IMR-90 (cell line): Measurements from ENCODE around the gene DENND1A. TPM values are rescaled to one million over a fixed set of nuclear protein-coding genes. Genes with fewer than 3 reads are reported as not detected.
"Not testable (repeated sequence)": the region's sequence is repeated elsewhere in the genome, so short reads cannot be mapped to it uniquely, and the experiment has no call there.

Source experiments
- ATAC-seq: fragments of 200-7000 bp; cut with Tn5 transposase; 2 replicates; pipeline ENCODE4 v1.9.1; 2020; ENCODE audit warnings: low read depth, mild to moderate bottlenecking, moderate library complexity
- BruUV-seq: library from RNA; stranded (reverse); fragments of 400-500 nt; replicated peaks from 2 replicates; lab custom pipeline; 2021; lab: Mats Ljungman, UMichigan
- CTCF ChIA-PET: fragments of 300-600 bp; formaldehyde crosslinking; extraction: SDS; loops from one replicate; lab custom pipeline; 2021; ENCODE audit warnings: antibody characterized with exemption; lab: Yijun Ruan, JAX
- POLR2A ChIA-PET: fragments of 300-600 bp; sonication (Branson Sonifier 250); formaldehyde crosslinking; loops from one replicate; lab custom pipeline; 2022; ENCODE audit warnings: antibody characterized with exemption; ENCODE audit not compliant: unreplicated experiment; lab: Charles Lee
- DNase-seq: peaks from one replicate; pipeline ENCODE4 v3.0.0; 2013
- H2AFZ ChIP-seq: replicated peaks from 2 replicates; pipeline ENCODE3; 2013; ENCODE audit warnings: low read length, mild to moderate bottlenecking; ENCODE audit not compliant: poor library complexity
- H2AK5ac ChIP-seq: 2 replicates; pipeline ENCODE4 v1.6.1; 2013; ENCODE audit warnings: low read depth, low read length, inconsistent platforms
- H2AK9ac ChIP-seq: replicated peaks from 2 replicates; pipeline ENCODE3; 2013; ENCODE audit warnings: mild to moderate bottlenecking, low read depth, low read length, moderate library complexity; ENCODE audit not compliant: poor library complexity
- H2BK120ac ChIP-seq: 2 replicates; pipeline ENCODE4 v1.6.1; 2013; ENCODE audit warnings: low read depth, low read length, inconsistent platforms
- H2BK15ac ChIP-seq: 3 replicates; pipeline ENCODE4 v1.6.1; 2013; ENCODE audit warnings: low read depth, low read length, inconsistent platforms
- H2BK20ac ChIP-seq: 2 replicates; pipeline ENCODE4 v1.6.1; 2013; ENCODE audit warnings: low read depth, mild to moderate bottlenecking, inconsistent platforms, low read length, moderate library complexity
- H2BK5ac ChIP-seq: 2 replicates; pipeline ENCODE4 v1.6.1; 2013; ENCODE audit warnings: mild to moderate bottlenecking, low read depth, low read length, inconsistent platforms; ENCODE audit not compliant: poor library complexity, severe bottlenecking
- H3K14ac ChIP-seq: replicated peaks from 2 replicates; pipeline ENCODE4 v1.6.1; 2013; ENCODE audit warnings: low read depth, low read length, inconsistent platforms
- H3K18ac ChIP-seq: 2 replicates; pipeline ENCODE4 v1.6.1; 2013; ENCODE audit warnings: low read depth, low read length, control low read depth
- H3K23ac ChIP-seq: 2 replicates; pipeline ENCODE4 v1.6.1; 2013; ENCODE audit warnings: low read depth, low read length, inconsistent platforms
- H3K27ac ChIP-seq: 2 replicates; pipeline ENCODE4 v1.5.1; 2013; ENCODE audit warnings: mild to moderate bottlenecking, control low read depth, low read length; ENCODE audit not compliant: insufficient read depth
- H3K27me3 ChIP-seq: 2 replicates; pipeline ENCODE4 v1.6.1; 2013; ENCODE audit warnings: low read length; ENCODE audit not compliant: control insufficient read depth, insufficient read depth
- H3K36me3 ChIP-seq: 2 replicates; pipeline ENCODE4 v1.6.1; 2013; ENCODE audit warnings: low read length, mixed read lengths; ENCODE audit not compliant: control insufficient read depth, insufficient read depth
- H3K4ac ChIP-seq: 2 replicates; pipeline ENCODE4 v1.6.1; 2013; ENCODE audit warnings: low read depth, low read length, inconsistent platforms
- H3K4me1 ChIP-seq: 2 replicates; pipeline ENCODE4 v1.6.1; 2013; ENCODE audit warnings: low read length, mixed read lengths; ENCODE audit not compliant: control insufficient read depth, insufficient read depth
- H3K4me2 ChIP-seq: 2 replicates; pipeline ENCODE4 v1.6.1; 2013; ENCODE audit warnings: low read depth, mild to moderate bottlenecking, control low read depth, low read length, moderate library complexity
- H3K4me3 ChIP-seq: 2 replicates; pipeline ENCODE4 v1.5.1; 2013; ENCODE audit warnings: low read depth, mild to moderate bottlenecking, control low read depth, low read length, moderate library complexity; ENCODE audit not compliant: insufficient read depth
- H3K56ac ChIP-seq: 2 replicates; pipeline ENCODE4 v1.6.1; 2013; ENCODE audit warnings: low read length, inconsistent platforms; ENCODE audit not compliant: insufficient read depth; ENCODE audit errors: extremely low read depth
- H3K79me1 ChIP-seq, 2 experiments: 2 replicates each; pipeline ENCODE4 v1.6.1; 2013; ENCODE audit warnings: low read length in 2 of 2, inconsistent platforms in 1 of 2, low read depth in 1 of 2
- H3K9ac ChIP-seq: 2 replicates; pipeline ENCODE4 v1.6.1; 2013; ENCODE audit warnings: low read depth, low read length, control low read depth
- H3K9me1 ChIP-seq: 2 replicates; pipeline ENCODE4 v1.6.1; 2013; ENCODE audit warnings: low read length, inconsistent platforms; ENCODE audit not compliant: insufficient read depth
- H3K9me3 ChIP-seq: 2 replicates; pipeline ENCODE4 v1.6.1; 2013; ENCODE audit warnings: low read length; ENCODE audit not compliant: control insufficient read depth, insufficient read depth
- H4K20me1 ChIP-seq: 2 replicates; pipeline ENCODE4 v1.6.1; 2013; ENCODE audit warnings: low read length, inconsistent platforms; ENCODE audit not compliant: insufficient read depth
- H4K5ac ChIP-seq: 2 replicates; pipeline ENCODE4 v1.6.1; 2013; ENCODE audit warnings: mild to moderate bottlenecking, low read depth, low read length, control low read depth
- H4K8ac ChIP-seq, 2 experiments: 2 replicates each; pipeline ENCODE4 v1.6.1; 2013; ENCODE audit warnings: low read depth in 2 of 2, low read length in 2 of 2, control low read depth in 1 of 2, inconsistent platforms in 1 of 2
- H4K91ac ChIP-seq: 2 replicates; pipeline ENCODE4 v1.6.1; 2013; ENCODE audit warnings: low read depth, low read length, inconsistent platforms; ENCODE audit not compliant: insufficient read depth
- FOS ChIP-seq: fragments of 150-350 bp; IDR thresholded peaks from 2 replicates; pipeline ENCODE4 v1.6.1; 2016; ENCODE audit warnings: low read depth, low read length
- WGBS, 2 experiments: methylation state at CpG; one replicate each; pipeline versions ENCODE4 v1.1.5 to v1.1.7; 2013; ENCODE audit warnings: missing lambda C conversion rate in 2 of 2; ENCODE audit not compliant: insufficient read length in 1 of 2; ENCODE audit errors: extremely low coverage in 2 of 2; 5-methylcytosine and 5-hydroxymethylcytosine counted together
- dilution Hi-C: fragments of 300-500 bp; cut with HindIII; formaldehyde crosslinking; loops from one replicate; pipeline ENCODE4 v1.14.3; 2018; ENCODE audit warnings: low sequenced_read_pairs; ENCODE audit not compliant: unreplicated experiment
- in situ Hi-C: fragments of 300-500 bp; cut with MboI; formaldehyde crosslinking; loops from 3 replicates; pipeline ENCODE4 v1.14.3; 2019; ENCODE audit warnings: low sequenced_read_pairs, inconsistent platforms, mixed read lengths
- intact Hi-C: fragments of 100-400 bp; cut with micrococcal nuclease; formaldehyde crosslinking; loops from 2 replicates; pipeline ENCODE4 v1.10.0; 2022
- polyA plus RNA-seq, 3 experiments: library from polyadenylated mRNA; depleted of rRNA; stranded (reverse); fragments of >200 nt; gene quantifications; 2 replicates each; pipeline ENCODE4 v1.2.3, GENCODE V29; 2012; ENCODE audit warnings: low replicate concordance in 1 of 3
- total RNA-seq: library from RNA; depleted of rRNA; stranded (reverse); fragments of >200 nt; gene quantifications from 2 replicates; pipeline ENCODE4 v1.2.3, GENCODE V29; 2012
- TF ChIP-seq, protein P1 (sequence below): conservative IDR thresholded peaks from 2 replicates; pipeline ENCODE4 v1.5.1; 2012; ENCODE audit warnings: mild to moderate bottlenecking, low read depth, low read length, improper control_type of control experiment

Gene DENND1A
- total and polyA plus RNA-seq, 2 of the 4 experiments (the other 2 are of a cell fraction): 21.4 to 27.6 TPM

DNA sequence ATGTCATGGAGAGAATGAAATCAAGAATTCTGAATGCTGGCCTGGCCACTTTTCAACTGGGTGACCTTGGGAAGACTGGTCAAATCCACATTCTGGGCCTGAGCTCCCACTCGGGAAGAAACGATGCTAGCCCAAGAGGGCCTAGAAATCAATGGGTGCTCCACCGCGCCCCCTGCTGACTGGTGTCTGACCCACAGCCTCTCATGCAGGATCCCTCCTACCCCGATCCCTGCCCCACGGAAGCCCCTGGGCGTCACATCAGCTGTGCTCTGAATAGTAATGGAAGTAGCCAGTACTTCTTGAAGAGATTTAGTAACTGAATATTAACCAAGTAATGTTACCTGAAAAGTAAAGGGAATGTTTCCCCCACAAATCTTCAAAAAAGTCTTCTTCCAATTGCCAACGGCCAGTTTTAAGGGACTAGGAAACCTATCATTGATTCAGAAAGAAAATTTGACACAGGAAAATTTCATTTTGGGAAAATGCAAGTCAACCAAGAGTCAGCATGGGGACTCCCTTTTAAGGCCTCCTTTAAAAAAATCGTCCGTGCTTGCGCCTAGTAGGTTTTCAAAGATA lies 530.0 kb downstream of the DENND1A start:
- no peak for DNase-seq
- H2BK5ac ChIP-seq: no peak overlapping the region
- intact Hi-C loops (loop anchor here (10.0 kb wide), 1 partner anchor 235 kb away; no protein-coding TSS in a partner anchor), in situ Hi-C loops (loop anchor here (5.0 to 10.0 kb wide), 2 partner anchors 632 to 915 kb away; no protein-coding TSS in a partner anchor), dilution Hi-C loops (no loop called here)
- no peaks in the 10 kb centered on the region for H3K79me1 ChIP-seq
- no peaks in the 10 kb centered on the region for H3K27me3 ChIP-seq
- no peaks in the 10 kb centered on the region for H4K20me1 ChIP-seq
- POLR2A ChIA-PET: no interaction called here
- no peak overlapping the region for H3K4me2 ChIP-seq
- no peak overlapping the region for H3K4me3 ChIP-seq
- H3K56ac ChIP-seq: no peak overlapping the region
- 74% methylated on average over 7 of the region's 11 CpGs; no CpG with 5 or more reads in 1 of the 2 experiments for WGBS, 2 experiments
- H4K8ac ChIP-seq: no peak overlapping the region
- no peak overlapping the region for H3K23ac ChIP-seq
- no peak overlapping the region for H2BK120ac ChIP-seq
- H3K14ac ChIP-seq: no peak overlapping the region
- no peak overlapping the region for H3K9ac ChIP-seq
- H3K9me3 ChIP-seq: no peaks in the 10 kb centered on the region
- no peaks in the 10 kb centered on the region for H3K9me1 ChIP-seq
- H4K5ac ChIP-seq: no peak overlapping the region
- no peak overlapping the region for H3K27ac ChIP-seq
- BruUV-seq: no TSS peak
- no peak overlapping the region for H4K91ac ChIP-seq
- no peaks in the 10 kb centered on the region for H3K36me3 ChIP-seq
- H3K18ac ChIP-seq: no peak overlapping the region
- TF ChIP-seq, protein P1, sequence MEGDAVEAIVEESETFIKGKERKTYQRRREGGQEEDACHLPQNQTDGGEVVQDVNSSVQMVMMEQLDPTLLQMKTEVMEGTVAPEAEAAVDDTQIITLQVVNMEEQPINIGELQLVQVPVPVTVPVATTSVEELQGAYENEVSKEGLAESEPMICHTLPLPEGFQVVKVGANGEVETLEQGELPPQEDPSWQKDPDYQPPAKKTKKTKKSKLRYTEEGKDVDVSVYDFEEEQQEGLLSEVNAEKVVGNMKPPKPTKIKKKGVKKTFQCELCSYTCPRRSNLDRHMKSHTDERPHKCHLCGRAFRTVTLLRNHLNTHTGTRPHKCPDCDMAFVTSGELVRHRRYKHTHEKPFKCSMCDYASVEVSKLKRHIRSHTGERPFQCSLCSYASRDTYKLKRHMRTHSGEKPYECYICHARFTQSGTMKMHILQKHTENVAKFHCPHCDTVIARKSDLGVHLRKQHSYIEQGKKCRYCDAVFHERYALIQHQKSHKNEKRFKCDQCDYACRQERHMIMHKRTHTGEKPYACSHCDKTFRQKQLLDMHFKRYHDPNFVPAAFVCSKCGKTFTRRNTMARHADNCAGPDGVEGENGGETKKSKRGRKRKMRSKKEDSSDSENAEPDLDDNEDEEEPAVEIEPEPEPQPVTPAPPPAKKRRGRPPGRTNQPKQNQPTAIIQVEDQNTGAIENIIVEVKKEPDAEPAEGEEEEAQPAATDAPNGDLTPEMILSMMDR: peak; percentile 39
- TF ChIP-seq FOS: no peak
- H2BK20ac ChIP-seq: no peak overlapping the region
- no peak overlapping the region for H2AK5ac ChIP-seq
- no peak overlapping the region for H3K4ac ChIP-seq
- no peak for ATAC-seq
- H2AFZ ChIP-seq: no peak overlapping the region
- no peaks in the 10 kb centered on the region; the same call in 1 of the 2 replicates for H3K4me1 ChIP-seq
- CTCF ChIA-PET: interaction anchor here (0.6 kb wide), 1 partner anchor 15 kb away, joined by 3 read pairs; no protein-coding TSS in a partner anchor
- H2AK9ac ChIP-seq: no peak overlapping the region
- H2BK15ac ChIP-seq: no peak overlapping the region

DNA sequence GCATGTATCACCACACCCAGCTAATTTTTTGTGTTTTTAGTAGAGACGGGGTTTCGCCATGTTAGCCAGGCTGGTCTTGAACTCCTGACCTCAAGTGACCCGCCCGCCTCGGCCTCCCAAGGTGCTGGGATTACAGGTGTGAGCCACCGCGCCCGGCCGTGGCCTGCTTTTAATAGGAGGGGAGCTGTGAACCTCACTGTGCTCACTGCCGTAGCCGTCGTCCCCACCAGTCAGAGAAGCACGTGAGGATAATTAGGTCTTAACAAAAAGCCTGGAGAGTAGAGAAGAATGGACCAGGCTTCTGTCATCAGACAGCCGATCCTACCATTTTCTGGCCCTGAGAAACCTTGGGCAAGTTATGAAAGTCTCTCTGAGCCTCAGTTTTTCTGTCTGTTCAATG lies 531.0 kb downstream of the DENND1A start:
- H2BK15ac ChIP-seq, H3K4me2 ChIP-seq, BruUV-seq, H4K91ac ChIP-seq, H4K5ac ChIP-seq, H2AK9ac ChIP-seq, H3K36me3 ChIP-seq, H3K4me3 ChIP-seq, H4K8ac ChIP-seq, intact Hi-C loops, H2BK5ac ChIP-seq, H3K18ac ChIP-seq, CTCF ChIA-PET, H3K4ac ChIP-seq, DNase-seq, H3K56ac ChIP-seq, H3K9me1 ChIP-seq, H2AFZ ChIP-seq, H3K9ac ChIP-seq, H3K9me3 ChIP-seq, dilution Hi-C loops, H4K20me1 ChIP-seq, H3K27ac ChIP-seq, H3K4me1 ChIP-seq, H2BK20ac ChIP-seq, H3K79me1 ChIP-seq, H2BK120ac ChIP-seq, H3K23ac ChIP-seq, H3K27me3 ChIP-seq, ATAC-seq, H3K14ac ChIP-seq, POLR2A ChIA-PET, H2AK5ac ChIP-seq: not testable (repeated sequence)
- WGBS, 2 experiments: 97% methylated on average over 6 of the region's 14 CpGs; no CpG with 5 or more reads in 1 of the 2 experiments
- in situ Hi-C loops: loop anchor here (5.0 kb wide), 1 partner anchor 633 kb away; no protein-coding TSS in a partner anchor
